Inflammatory macrophage treated with lipopolysaccharide for 1 hour (primary cell): ENCODE results near the gene OR12D3.
"Not testable (repeated sequence)": the region's sequence is repeated elsewhere in the genome, so short reads cannot be mapped to it uniquely, and the experiment has no call there.

Source experiments
- DNase-seq, 2 donors: peaks; one replicate each; pipeline ENCODE4 v3.0.0-alpha.2; 2020 to 2022

Gene OR12D3, protein sequence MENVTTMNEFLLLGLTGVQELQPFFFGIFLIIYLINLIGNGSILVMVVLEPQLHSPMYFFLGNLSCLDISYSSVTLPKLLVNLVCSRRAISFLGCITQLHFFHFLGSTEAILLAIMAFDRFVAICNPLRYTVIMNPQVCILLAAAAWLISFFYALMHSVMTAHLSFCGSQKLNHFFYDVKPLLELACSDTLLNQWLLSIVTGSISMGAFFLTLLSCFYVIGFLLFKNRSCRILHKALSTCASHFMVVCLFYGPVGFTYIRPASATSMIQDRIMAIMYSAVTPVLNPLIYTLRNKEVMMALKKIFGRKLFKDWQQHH

DNA sequence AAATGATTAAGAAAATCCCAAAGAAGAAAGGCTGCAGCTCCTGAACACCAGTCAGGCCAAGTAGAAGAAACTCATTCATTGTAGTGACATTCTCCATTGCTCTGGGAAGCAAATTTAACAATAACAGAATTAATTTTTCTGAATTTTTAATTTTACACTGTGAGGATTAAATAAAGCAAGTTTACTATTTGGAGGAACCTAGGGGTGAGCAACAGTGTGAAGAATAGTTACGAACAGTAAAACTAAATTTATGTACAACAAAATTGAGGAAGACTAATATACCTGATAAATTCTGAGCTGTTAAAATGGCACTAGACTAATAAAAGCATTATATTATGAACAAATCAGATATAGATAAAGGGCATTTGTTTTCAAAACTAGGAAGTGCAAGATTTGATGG is at the start of gene OR12D3:
Gene OR12D3, minus strand, starts transcription at position 101 of the 400 bp plus-strand sequence. Its CDS starts 4 bp downstream, at position 97.
- no peak for DNase-seq

GRCh38 chr6:29424575-29424974 is 49.5 kb upstream of the OR12D3 start:
- DNase-seq, result no peak

DNA sequence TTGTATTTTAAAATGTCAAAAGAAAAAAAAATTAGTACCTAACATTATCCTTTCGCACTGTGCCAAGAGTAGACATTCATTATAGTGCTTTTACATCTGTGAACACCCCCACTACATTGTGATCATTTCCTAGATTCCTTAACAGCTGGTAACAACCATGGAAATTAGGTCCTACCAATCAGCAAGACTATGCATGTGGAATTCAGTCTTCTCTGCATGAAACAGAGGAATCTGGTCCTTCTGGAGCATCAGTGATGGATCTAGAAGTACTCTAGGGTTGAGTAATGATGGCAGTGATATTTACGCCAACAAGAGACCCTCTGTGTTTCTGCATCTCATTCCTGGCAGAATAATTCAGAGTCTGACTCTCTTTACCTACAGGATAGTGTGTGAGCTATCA is 49.1 kb upstream of the OR12D3 start:
- no peak for DNase-seq

DNA sequence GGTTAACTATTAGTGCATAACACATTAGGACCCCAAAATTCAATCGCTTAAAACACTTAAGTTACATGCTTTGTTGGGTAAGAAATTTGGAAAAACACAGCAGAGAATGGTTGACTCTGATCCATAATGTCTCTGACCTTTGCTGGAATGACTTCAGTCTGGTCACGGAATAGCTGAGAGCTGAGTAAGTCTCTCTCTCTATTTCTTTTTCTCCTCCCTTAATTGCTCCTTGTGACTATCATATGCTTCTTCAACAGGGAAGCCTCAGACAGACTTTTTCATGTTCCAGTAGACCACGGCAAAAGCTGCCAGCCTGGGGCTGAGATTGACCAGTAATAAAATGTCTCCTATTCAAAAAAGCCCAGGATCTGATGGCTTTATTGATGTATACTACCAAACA is 44.4 kb upstream of the OR12D3 start:
- no peak for DNase-seq

DNA sequence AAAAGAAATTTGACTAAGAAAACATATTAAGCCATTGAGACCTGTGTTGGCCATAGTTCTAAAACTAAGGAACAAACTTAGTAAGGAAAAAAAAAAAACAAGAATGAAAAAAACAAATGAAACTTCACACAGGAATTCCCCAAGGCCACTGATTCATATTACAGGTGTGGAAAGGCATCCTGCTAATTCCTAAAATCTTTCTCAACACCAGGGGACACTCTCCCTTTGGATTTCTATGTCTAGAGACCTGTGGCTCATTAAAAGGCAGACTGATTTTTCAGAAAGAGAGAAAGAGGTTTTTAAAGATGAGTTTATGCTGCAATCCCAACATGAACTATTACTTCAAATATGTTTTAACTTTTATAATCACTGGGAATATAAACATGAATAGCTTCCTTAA is 39.5 kb upstream of the OR12D3 start, which contains the start of gene OR12D1:
Gene OR12D1, plus strand, starts transcription at position 341 of the 400 bp plus-strand sequence.
- no peak for DNase-seq

DNA sequence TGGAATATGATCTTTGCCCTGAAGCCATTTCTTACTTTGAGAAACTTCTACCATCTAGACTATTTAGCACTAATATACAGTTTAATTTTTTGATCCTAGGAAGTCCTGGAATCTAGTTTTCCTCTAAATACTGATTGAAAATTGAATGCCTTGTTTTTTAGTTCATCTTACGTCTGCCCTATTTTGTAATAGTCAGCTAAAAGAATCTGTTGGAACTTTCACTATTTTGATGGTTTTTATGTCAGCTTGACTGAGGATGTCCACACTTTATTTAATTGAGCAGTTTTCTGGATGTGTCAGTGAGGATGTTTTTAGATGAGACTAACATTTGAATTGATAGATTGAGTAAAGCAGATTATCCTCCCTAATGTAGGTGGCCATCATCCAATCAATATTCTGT is 28.7 kb upstream of the OR12D3 start:
- DNase-seq, result no peak

DNA sequence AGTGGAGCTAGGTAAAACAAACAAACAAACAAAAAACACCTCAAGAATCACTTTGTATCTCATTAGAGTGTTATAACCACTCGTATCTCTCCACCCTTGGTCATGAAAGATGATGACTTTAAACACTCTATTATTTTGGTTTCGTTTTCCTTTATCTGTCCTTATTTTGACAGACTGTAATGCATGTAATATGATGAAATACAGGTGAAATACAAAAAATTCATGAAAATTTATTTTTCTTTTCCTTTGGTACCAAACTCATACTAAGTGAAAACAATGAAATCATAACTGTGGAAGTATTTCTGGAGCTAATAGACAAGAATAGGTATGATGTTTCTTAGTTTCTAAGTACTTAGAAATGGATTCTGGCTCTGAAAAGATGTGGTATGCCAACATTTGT is 24.4 kb upstream of the OR12D3 start:
- no peak for DNase-seq

GRCh38 chr6:29395331-29395730 is 20.2 kb upstream of the OR12D3 start, which contains the start of gene OR12D2:
OR12D2 (plus strand) TSS chr6:29395631; CDS start chr6:29396700, 1,069 bp downstream.
- no peak for DNase-seq

DNA sequence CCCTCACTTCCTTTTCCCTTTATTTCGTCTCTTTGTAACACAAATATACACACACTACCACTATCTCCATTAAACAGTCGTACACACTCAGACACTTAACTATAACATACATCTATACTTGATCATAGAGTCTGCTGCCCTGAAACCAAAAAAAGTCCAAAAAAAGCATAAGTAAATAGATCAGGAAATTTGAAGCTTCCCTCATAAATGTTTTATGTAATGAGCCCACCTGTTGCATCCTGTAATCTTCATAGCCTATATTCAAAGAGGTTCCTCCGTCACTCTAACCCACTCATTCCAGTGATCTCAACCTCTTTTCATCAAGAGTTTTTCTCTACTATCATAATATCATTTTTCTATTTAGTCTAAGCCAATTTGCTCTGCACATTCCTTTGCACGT is 13.4 kb upstream of the OR12D3 start:
- no peak for DNase-seq

DNA sequence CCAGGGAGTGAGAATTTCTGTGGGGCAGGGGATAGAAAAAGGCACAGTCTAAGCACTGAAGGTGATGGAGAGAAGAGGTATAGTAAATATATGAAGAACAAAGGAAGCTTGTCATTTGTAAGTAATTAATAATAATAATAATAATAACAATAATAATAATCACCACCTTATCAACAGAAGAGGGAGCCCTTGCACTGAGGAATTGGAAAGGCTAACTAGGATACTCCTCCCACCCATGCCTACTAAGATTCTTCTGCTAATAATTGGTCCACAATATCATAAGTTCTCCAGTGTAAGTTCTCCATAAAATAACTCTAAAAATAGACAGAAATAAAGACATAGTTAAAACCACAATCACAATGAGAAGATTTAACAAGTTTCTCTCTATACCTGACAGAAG is 912 bp upstream of the OR12D3 start:
- peak in 1 of 2 donors; percentile 9 for DNase-seq

GRCh38 chr6:29368765-29369164 is 6.3 kb downstream of the OR12D3 start, which contains the start of gene OR5V1:
OR5V1 (minus strand) TSS chr6:29368865; CDS start chr6:29356195, 12,670 bp downstream.
- DNase-seq, result no peak

- no peak for DNase-seq
These were observed 19.5 kb downstream of the OR12D3 start for GRCh38 chr6:29355603-29356002.

- DNase-seq, result no peak
These were observed 20.1 kb downstream of the OR12D3 start for GRCh38 chr6:29354980-29355379.

- DNase-seq, result not testable (repeated sequence)
These were observed 25.7 kb downstream of the OR12D3 start for GRCh38 chr6:29349348-29349747.

DNA sequence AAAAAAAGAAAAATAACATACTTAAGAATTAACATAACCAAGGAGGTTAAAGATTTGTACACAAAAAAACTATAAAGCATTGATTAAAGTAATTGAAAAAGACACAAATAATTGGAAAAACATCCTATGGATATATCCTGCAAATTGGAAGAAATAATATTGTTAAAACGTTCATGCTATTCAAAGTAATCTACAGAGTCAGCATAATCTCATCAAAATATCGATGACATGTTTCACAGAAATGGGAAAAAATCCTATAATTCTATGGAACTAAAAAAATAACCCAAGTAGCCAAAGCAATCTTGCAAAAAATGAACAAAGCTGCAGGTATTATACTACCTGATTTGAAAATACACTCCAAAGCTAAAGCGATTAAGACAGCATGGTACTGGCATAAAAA is 29.7 kb downstream of the OR12D3 start:
- DNase-seq, result no peak

DNA sequence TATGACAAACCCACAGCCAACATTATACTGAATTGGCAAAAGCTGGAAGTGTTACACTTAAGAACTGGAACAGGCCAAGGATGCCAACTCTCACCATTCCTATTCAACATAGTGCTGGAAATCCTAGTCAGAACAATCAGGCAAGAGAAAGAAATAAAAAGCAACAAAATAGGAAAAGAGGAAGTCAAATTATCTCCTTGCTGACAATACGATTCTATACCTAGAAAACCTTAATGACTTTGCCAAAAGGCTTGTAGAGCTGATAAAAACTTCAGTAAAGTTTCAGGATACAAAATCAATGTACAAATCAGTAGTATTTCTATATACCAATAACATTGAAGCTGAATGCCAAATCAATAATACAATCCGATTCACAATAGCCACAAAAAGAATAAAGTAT is 38.8 kb downstream of the OR12D3 start:
- DNase-seq, result no peak

DNA sequence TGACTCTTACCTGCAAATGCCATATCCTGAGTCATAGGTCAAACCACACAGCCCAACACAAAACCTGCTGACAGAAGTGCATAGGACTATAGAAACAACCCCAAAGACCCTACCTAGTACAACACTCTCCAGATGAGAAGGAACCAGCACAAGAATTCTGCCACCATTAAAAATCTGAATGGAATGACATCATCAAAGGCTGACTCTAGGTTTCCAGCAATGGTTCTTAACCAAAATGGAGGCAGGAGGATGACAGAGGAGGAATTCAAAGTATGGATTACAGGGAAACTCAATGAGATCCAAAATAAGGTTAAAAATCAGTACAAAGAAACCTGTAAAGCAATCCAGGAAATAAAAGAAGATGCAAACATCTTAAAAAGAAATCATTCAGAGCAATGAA is 42.4 kb downstream of the OR12D3 start:
- DNase-seq, result no peak

DNA sequence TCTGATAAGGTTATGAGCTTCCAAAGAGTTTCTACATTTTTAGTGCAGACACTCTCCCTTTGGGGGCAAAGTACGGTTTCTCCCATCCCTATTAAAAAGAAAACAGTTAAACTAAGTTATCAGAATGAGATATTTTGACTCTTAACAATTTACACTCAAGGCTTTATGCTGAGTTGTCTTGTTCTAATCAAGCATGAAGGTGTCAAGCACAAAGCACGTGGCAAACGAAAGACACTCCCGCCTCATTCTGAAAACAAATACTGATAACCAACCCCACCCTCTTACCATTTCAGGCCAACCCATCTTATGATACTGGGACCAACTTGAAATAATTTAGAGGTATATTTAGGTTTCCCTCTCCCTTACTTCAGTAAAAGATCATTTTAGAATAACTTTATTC is 49.3 kb downstream of the OR12D3 start:
- DNase-seq, result no peak
